GM23338 (cell line): ENCODE results near the gene TLE1. TPM values are rescaled to one million over a fixed set of nuclear protein-coding genes. Genes with fewer than 3 reads are reported as not detected.

Experiments used
- ATAC-seq: fragments of 200-7000 bp; cut with Tn5 transposase; 3 replicates; pipeline ENCODE4 v1.9.1; 2020
- DNase-seq: peaks from one replicate; pipeline ENCODE4 v3.0.0-alpha.2; 2015; ENCODE audit warnings: low spot score
- H2AFZ ChIP-seq: fragments of 200-600 bp; sonication (generic); 2 replicates; pipeline ENCODE4 v1.8.0; 2016; ENCODE audit warnings: antibody characterized with exemption, mild to moderate bottlenecking, moderate library complexity
- H3F3A ChIP-seq: fragments of 200-600 bp; sonication (generic); replicated peaks from 2 replicates; pipeline ENCODE4 v1.8.0; 2017; ENCODE audit warnings: antibody characterized with exemption, mixed run types, low read depth
- H3K27ac ChIP-seq: fragments of 200-600 bp; sonication (generic); 2 replicates; pipeline ENCODE4 v1.6.1; 2016; ENCODE audit warnings: low read depth
- H3K27me3 ChIP-seq: fragments of 200-600 bp; sonication (generic); 2 replicates; pipeline ENCODE4 v1.8.0; 2016; ENCODE audit warnings: mild to moderate bottlenecking, mixed run types, moderate library complexity; ENCODE audit not compliant: insufficient read depth
- H3K36me3 ChIP-seq: fragments of 200-600 bp; sonication (generic); 2 replicates; pipeline ENCODE4 v1.8.0; 2016; ENCODE audit warnings: mild to moderate bottlenecking; ENCODE audit not compliant: insufficient read depth
- H3K4me1 ChIP-seq: fragments of 200-600 bp; sonication (generic); 2 replicates; pipeline ENCODE4 v1.8.0; 2016; ENCODE audit warnings: mild to moderate bottlenecking, moderate library complexity; ENCODE audit not compliant: insufficient read depth
- H3K4me2 ChIP-seq: fragments of 200-600 bp; sonication (generic); 2 replicates; pipeline ENCODE4 v1.7.1; 2017; ENCODE audit warnings: mixed run types
- H3K4me3 ChIP-seq: fragments of 200-600 bp; sonication (generic); 2 replicates; pipeline ENCODE4 v1.6.1; 2016; ENCODE audit warnings: mixed run types
- H3K79me2 ChIP-seq: fragments of 200-600 bp; sonication (generic); replicated peaks from 2 replicates; pipeline ENCODE4 v1.8.0; 2017; ENCODE audit warnings: mild to moderate bottlenecking; ENCODE audit not compliant: insufficient read depth
- H3K9me2 ChIP-seq: fragments of 200-600 bp; sonication (generic); 2 replicates; pipeline ENCODE4 v1.8.0; 2017; ENCODE audit not compliant: insufficient read depth
- H4K20me1 ChIP-seq: fragments of 200-600 bp; sonication (generic); replicated peaks from 2 replicates; pipeline ENCODE4 v1.8.0; 2017; ENCODE audit warnings: mild to moderate bottlenecking; ENCODE audit not compliant: insufficient read depth
- H3K27ac Mint-ChIP-seq: 2 replicates; pipeline ENCODE4 v1.8.0; 2020; ENCODE audit warnings: inconsistent platforms, mild to moderate bottlenecking, moderate library complexity, mixed read lengths
- H3K27me3 Mint-ChIP-seq: 3 replicates; pipeline ENCODE4 v1.8.0; 2022; ENCODE audit warnings: low read depth, mild to moderate bottlenecking, moderate library complexity, mixed read lengths, inconsistent platforms; ENCODE audit not compliant: insufficient read depth, poor library complexity
- H3K36me3 Mint-ChIP-seq: 3 replicates; pipeline ENCODE4 v1.8.0; 2021; ENCODE audit warnings: low read depth, mild to moderate bottlenecking, inconsistent platforms, moderate library complexity, mixed read lengths
- H3K4me1 Mint-ChIP-seq: 3 replicates; pipeline ENCODE4 v1.8.0; 2020; ENCODE audit warnings: mild to moderate bottlenecking, inconsistent platforms, mixed read lengths
- H3K4me3 Mint-ChIP-seq: 3 replicates; pipeline ENCODE4 v1.8.0; 2021; ENCODE audit warnings: moderate library complexity, mild to moderate bottlenecking, inconsistent platforms, mixed read lengths
- H3K9me3 Mint-ChIP-seq: 3 replicates; pipeline ENCODE4 v1.8.0; 2020; ENCODE audit warnings: moderate library complexity, mild to moderate bottlenecking, inconsistent platforms, mixed read lengths
- CREB1 ChIP-seq: fragments of 250-450 bp; sonication (Bioruptor Pico); IDR thresholded peaks from 2 replicates; pipeline ENCODE4 v1.5.0; 2020; ENCODE audit warnings: low read depth, mild to moderate bottlenecking, moderate library complexity
- CTCF ChIP-seq, 2 experiments: fragments of 200-600 bp in 1 of 2; sonication (generic) in 1 of 2; conservative IDR thresholded peaks; 2 replicates each; pipeline versions ENCODE4 v1.5.1 to v1.6.1; 2016 to 2017; ENCODE audit warnings: antibody characterized with exemption in 2 of 2, low read depth in 2 of 2, mild to moderate bottlenecking in 2 of 2, moderate library complexity in 1 of 2
- ETS1 ChIP-seq: IDR thresholded peaks from 2 replicates; pipeline ENCODE4 v1.6.1; 2016; ENCODE audit warnings: antibody characterized with exemption
- EZH2 ChIP-seq: fragments of 200-600 bp; sonication (generic); IDR thresholded peaks from one replicate; pipeline ENCODE4 v1.8.0; 2017; ENCODE audit warnings: antibody characterized with exemption, mild to moderate bottlenecking, low read depth; ENCODE audit not compliant: unreplicated experiment
- EZH2phosphoT487 ChIP-seq: fragments of 200-600 bp; sonication (generic); IDR thresholded peaks from one replicate; pipeline ENCODE4 v1.8.1; 2018; ENCODE audit warnings: antibody characterized with exemption; ENCODE audit not compliant: unreplicated experiment
- JUNB ChIP-seq: IDR thresholded peaks from one replicate; pipeline ENCODE4 v1.6.1; 2016; ENCODE audit warnings: antibody characterized with exemption; ENCODE audit not compliant: unreplicated experiment
- NANOG ChIP-seq: IDR thresholded peaks from 2 replicates; pipeline ENCODE4 v1.6.1; 2016; ENCODE audit warnings: antibody characterized with exemption, borderline replicate concordance
- POLR2AphosphoS5 ChIP-seq: IDR thresholded peaks from 2 replicates; pipeline ENCODE4 v1.6.1; 2016; ENCODE audit warnings: antibody characterized with exemption, low read depth
- REST ChIP-seq: IDR thresholded peaks from one replicate; pipeline ENCODE4 v1.6.1; 2018; ENCODE audit warnings: antibody characterized with exemption; ENCODE audit not compliant: unreplicated experiment
- STAT1 ChIP-seq: IDR thresholded peaks from one replicate; pipeline ENCODE4 v1.6.1; 2016; ENCODE audit warnings: antibody characterized with exemption; ENCODE audit not compliant: unreplicated experiment
- ZNF114 ChIP-seq: fragments of 250-450 bp; sonication (Bioruptor Pico); IDR thresholded peaks from 2 replicates; pipeline ENCODE4 v1.5.0; 2020; ENCODE audit warnings: mild to moderate bottlenecking, moderate library complexity
- ZNF331 ChIP-seq: fragments of 250-450 bp; sonication (Bioruptor Pico); IDR thresholded peaks from 2 replicates; pipeline ENCODE4 v1.5.0; 2020; ENCODE audit warnings: low read depth, mild to moderate bottlenecking, moderate library complexity
- polyA plus RNA-seq: library from polyadenylated mRNA; unstranded; fragments of >200 nt; fragmentation: Nextera tagmentation; extraction: Ambion mirVana; gene quantifications from 2 replicates; pipeline ENCODE4 v1.2.1, GENCODE V29; 2016
- total RNA-seq: library from RNA; depleted of rRNA; stranded (reverse); fragments of >200 nt; shearing (Covaris generic); gene quantifications from 2 replicates; pipeline ENCODE4 v1.2.3, GENCODE V29; 2014

Gene TLE1
- total and polyA plus RNA-seq, 2 experiments from 2014 or later: 58.1 to 132 TPM

GRCh38 chr9:81585191-81585763, 104.1 kb downstream of the TLE1 start:
- Histone ChIP-seq H3F3A (no peaks in the 10 kb centered on the region), H4K20me1 (no peaks in the 10 kb centered on the region), H3K4me2 (no peak overlapping the region), H3K36me3 (peaks cover 39% of the 10 kb centered on the region), H3K27ac (no peak overlapping the region), H3K9me2 (no peaks in the 10 kb centered on the region), H3K4me3 (no peak overlapping the region), H3K4me1 (peaks cover 3% of the 10 kb centered on the region; the same call in 1 of the 2 replicates), H2AFZ (no peak overlapping the region), H3K27me3 (no peaks in the 10 kb centered on the region), H3K79me2 (peaks cover 3% of the 10 kb centered on the region; the same call in 1 of the 2 replicates)
- DNase-seq: no peak
- Mint-ChIP-seq H3K9me3 (no peaks in the 10 kb centered on the region), H3K27ac (no peak overlapping the region), H3K36me3 (peaks cover 94% of the 10 kb centered on the region), H3K4me1 (peaks cover 11% of the 10 kb centered on the region; the same call in 2 of the 3 replicates), H3K27me3 (peaks cover 2% of the 10 kb centered on the region), H3K4me3 (no peak overlapping the region)
- TF ChIP-seq POLR2AphosphoS5: no peak
- no peak for TF ChIP-seq EZH2
- no peak for TF ChIP-seq REST
- TF ChIP-seq CREB1: no peak
- TF ChIP-seq ZNF331 (CRISPR knock-in tag): no peak
- no peak for TF ChIP-seq ZNF114
- TF ChIP-seq ETS1: no peak
- no peak for TF ChIP-seq NANOG
- TF ChIP-seq EZH2phosphoT487: no peak
- no peak for TF ChIP-seq JUNB
- no peak for TF ChIP-seq STAT1
- no peak for TF ChIP-seq CTCF (conservative IDR thresholded peaks at IDR 0.05; ENCODE audit: low read depth in 2 of 2)
- ATAC-seq: no peak
